MCF 10A (cell line): ENCODE data around the gene RAB31. TPM values are rescaled to one million over a fixed set of nuclear protein-coding genes. Genes with fewer than 3 reads are reported as not detected.
A peak's percentile ranks its signal among the peaks of the same experiment; 100 is the strongest.

Experiments used
- BruUV-seq: library from RNA; stranded (reverse); fragments of 400-500 nt; replicated peaks from 2 replicates; lab custom pipeline; 2021; lab: Mats Ljungman, UMichigan
- CTCF ChIA-PET: fragments of 300-600 bp; sonication (Branson Sonifier 250); formaldehyde crosslinking; extraction: SDS; loops from one replicate; lab custom pipeline; 2021; ENCODE audit warnings: antibody characterized with exemption, inconsistent platforms; lab: Yijun Ruan, JAX
- POLR2A ChIA-PET: fragments of 300-600, 350-650 bp; sonication (Branson Sonifier 250); formaldehyde crosslinking; extraction: SDS; loops from one replicate; lab custom pipeline; 2020; ENCODE audit warnings: antibody characterized with exemption, inconsistent platforms; lab: Yijun Ruan, JAX
- DNase-seq: peaks from one replicate; pipeline ENCODE4 v3.0.0-alpha.2; 2018; ENCODE audit not compliant: unreplicated experiment
- H3K27ac Mint-ChIP-seq: one replicate; pipeline ENCODE4 v1.8.0; 2022; ENCODE audit warnings: mild to moderate bottlenecking, low read depth, mixed read lengths; ENCODE audit not compliant: unreplicated experiment
- H3K27me3 Mint-ChIP-seq: one replicate; pipeline ENCODE4 v1.8.0; 2022; ENCODE audit warnings: mixed read lengths; ENCODE audit not compliant: insufficient read depth, unreplicated experiment
- H3K36me3 Mint-ChIP-seq: one replicate; pipeline ENCODE4 v1.8.0; 2022; ENCODE audit warnings: mild to moderate bottlenecking, moderate library complexity, mixed read lengths; ENCODE audit not compliant: insufficient read depth, unreplicated experiment
- H3K4me1 Mint-ChIP-seq: one replicate; pipeline ENCODE4 v1.8.0; 2022; ENCODE audit warnings: mixed read lengths; ENCODE audit not compliant: insufficient read depth, unreplicated experiment
- H3K4me3 Mint-ChIP-seq: one replicate; pipeline ENCODE4 v1.8.0; 2022; ENCODE audit warnings: mild to moderate bottlenecking, moderate library complexity, mixed read lengths; ENCODE audit not compliant: unreplicated experiment
- H3K9me3 Mint-ChIP-seq: one replicate; pipeline ENCODE4 v1.8.0; 2022; ENCODE audit warnings: mixed read lengths; ENCODE audit not compliant: unreplicated experiment
- CTCF ChIP-seq: fragments of 200-600 bp; IDR thresholded peaks from one replicate; pipeline ENCODE4 v1.8.0; 2022; ENCODE audit warnings: antibody characterized with exemption, mild to moderate bottlenecking; ENCODE audit not compliant: unreplicated experiment
- intact Hi-C: fragments of 100-400 bp; cut with micrococcal nuclease; formaldehyde crosslinking; loops from 2 replicates; pipeline ENCODE4 v1.14.1; 2022
- total RNA-seq: library from RNA; stranded (reverse); gene quantifications from 2 replicates; pipeline ENCODE4 v1.2.3, GENCODE V29; 2022

RAB31 gene
- total RNA-seq, 1 experiment from 2014 or later: 6.1 TPM

DNA sequence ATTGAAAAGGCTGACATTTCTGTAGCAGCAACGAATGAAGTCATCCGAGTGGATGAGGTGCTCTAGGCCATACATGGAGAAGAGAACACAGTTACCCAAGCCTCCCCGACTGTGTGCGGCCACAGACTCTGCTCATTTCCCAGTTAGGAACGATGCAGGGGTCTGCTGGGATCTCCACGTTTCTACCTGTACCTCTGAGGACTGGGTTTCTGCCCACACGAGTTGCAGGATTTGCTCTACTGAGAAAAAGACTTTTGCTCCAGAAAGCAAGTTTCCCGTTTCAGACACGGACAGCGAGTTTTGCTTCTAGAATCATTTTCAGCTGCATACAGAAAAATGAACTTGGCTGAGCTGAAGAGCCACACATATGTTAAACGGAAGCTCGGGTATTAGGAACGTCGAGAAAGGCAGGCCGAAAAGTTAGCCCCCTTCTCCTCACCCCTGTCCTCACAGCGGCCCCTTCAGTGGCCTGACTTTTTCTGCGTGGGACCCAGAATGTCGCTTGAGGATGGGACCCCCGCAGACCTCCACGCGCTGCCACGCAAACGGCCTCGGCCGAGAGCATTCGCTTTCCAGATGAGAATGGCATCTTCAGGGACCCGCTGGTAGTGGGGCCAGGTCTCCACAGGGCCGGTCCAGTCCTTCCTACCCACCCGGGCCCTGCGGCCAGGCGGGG is 582 bp upstream of the RAB31 start:
- no peak for DNase-seq
- H3K36me3 Mint-ChIP-seq: peaks cover 6% of the 10 kb centered on the region
- H3K4me3 Mint-ChIP-seq: peak overlapping the region; percentile 52
- no peak for TF ChIP-seq CTCF
- ChIA-PET POLR2A (interaction anchor here (0.7 to 1.4 kb wide), 5 partner anchors 8 to 208 kb away, joined by 3 to 5 read pairs (median 5); no protein-coding TSS in a partner anchor), CTCF (interaction anchor here (1.0 kb wide), 1 partner anchor 142 kb away, joined by 3 read pairs; no protein-coding TSS in a partner anchor)
- peak overlapping the region; percentile 55 for H3K27ac Mint-ChIP-seq
- BruUV-seq: no TSS peak
- H3K27me3 Mint-ChIP-seq: no peaks in the 10 kb centered on the region
- intact Hi-C loops: no loop called here
- peaks cover 16% of the 10 kb centered on the region for H3K4me1 Mint-ChIP-seq
- no peaks in the 10 kb centered on the region for H3K9me3 Mint-ChIP-seq

GRCh38 chr18:9708434-9709303 is 568 bp downstream of the RAB31 start:
- TF ChIP-seq CTCF: no peak
- Mint-ChIP-seq H3K27me3 (no peaks in the 10 kb centered on the region), H3K27ac (no peak overlapping the region), H3K4me1 (peaks cover 16% of the 10 kb centered on the region), H3K36me3 (peaks cover 6% of the 10 kb centered on the region), H3K4me3 (peak overlapping the region; percentile 60), H3K9me3 (no peaks in the 10 kb centered on the region)
- BruUV-seq: no TSS peak
- ChIA-PET POLR2A (interaction anchor here (1.2 to 1.4 kb wide), 3 partner anchors 9 to 207 kb away, joined by 3 to 5 read pairs (median 4); no protein-coding TSS in a partner anchor), CTCF (interaction anchor here (1.0 kb wide), 1 partner anchor 141 kb away, joined by 3 read pairs; no protein-coding TSS in a partner anchor)
- intact Hi-C loops: no loop called here
- DNase-seq: no peak

DNA sequence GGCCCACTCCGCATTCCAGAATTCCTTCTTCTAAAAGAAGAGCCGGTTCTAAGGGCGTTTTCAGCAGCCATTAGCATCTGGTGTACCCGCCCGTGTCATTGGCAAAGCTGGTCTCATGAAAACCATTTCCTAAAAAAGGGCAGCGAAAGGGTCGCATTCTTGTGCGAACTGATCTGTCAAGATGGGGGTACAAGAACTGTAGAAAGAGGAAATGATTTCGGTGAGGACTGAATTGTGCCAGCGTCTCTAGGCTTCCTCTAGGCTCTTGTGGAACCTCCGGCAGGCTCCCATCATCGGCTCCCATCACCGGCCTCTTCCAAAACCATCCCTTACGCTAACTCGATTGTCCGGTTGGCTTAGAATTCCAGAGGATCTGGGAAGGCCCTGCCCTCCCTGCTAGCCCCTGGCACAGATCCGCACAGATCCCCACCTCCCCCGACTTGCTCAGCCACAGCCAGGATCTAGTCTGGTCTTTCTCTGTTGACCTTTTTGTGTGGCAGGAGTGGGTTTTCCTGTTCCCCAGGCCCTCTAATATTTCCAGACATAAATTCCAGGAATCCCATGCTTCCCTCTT is 1.3 kb downstream of the RAB31 start:
- no peak overlapping the region for H3K27ac Mint-ChIP-seq
- no peak for TF ChIP-seq CTCF
- BruUV-seq: TSS peak; percentile 36
- POLR2A ChIA-PET: no interaction called here
- peaks cover 16% of the 10 kb centered on the region for H3K4me1 Mint-ChIP-seq
- no peaks in the 10 kb centered on the region for H3K27me3 Mint-ChIP-seq
- intact Hi-C loops: no loop called here
- peaks cover 6% of the 10 kb centered on the region for H3K36me3 Mint-ChIP-seq
- H3K9me3 Mint-ChIP-seq: no peaks in the 10 kb centered on the region
- H3K4me3 Mint-ChIP-seq: peak overlapping the region; percentile 60
- CTCF ChIA-PET: no interaction called here
- DNase-seq: no peak

- Mint-ChIP-seq H3K9me3 (no peaks in the 10 kb centered on the region), H3K27ac (no peak overlapping the region), H3K4me1 (peaks cover 13% of the 10 kb centered on the region), H3K4me3 (peak overlapping the region; percentile 60), H3K36me3 (peaks cover 6% of the 10 kb centered on the region), H3K27me3 (no peaks in the 10 kb centered on the region)
- TF ChIP-seq CTCF: no peak
- DNase-seq: no peak
- intact Hi-C loops: no loop called here
- CTCF ChIA-PET: no interaction called here
- POLR2A ChIA-PET: interaction anchor here (0.7 kb wide), 1 partner anchor 98 kb away, joined by 3 read pairs; no protein-coding TSS in a partner anchor
- no TSS peak for BruUV-seq
These were observed 1.9 kb downstream of the RAB31 start for GRCh38 chr18:9710037-9710436.
